Measurements from ENCODE around the gene TBCK.

DNA sequence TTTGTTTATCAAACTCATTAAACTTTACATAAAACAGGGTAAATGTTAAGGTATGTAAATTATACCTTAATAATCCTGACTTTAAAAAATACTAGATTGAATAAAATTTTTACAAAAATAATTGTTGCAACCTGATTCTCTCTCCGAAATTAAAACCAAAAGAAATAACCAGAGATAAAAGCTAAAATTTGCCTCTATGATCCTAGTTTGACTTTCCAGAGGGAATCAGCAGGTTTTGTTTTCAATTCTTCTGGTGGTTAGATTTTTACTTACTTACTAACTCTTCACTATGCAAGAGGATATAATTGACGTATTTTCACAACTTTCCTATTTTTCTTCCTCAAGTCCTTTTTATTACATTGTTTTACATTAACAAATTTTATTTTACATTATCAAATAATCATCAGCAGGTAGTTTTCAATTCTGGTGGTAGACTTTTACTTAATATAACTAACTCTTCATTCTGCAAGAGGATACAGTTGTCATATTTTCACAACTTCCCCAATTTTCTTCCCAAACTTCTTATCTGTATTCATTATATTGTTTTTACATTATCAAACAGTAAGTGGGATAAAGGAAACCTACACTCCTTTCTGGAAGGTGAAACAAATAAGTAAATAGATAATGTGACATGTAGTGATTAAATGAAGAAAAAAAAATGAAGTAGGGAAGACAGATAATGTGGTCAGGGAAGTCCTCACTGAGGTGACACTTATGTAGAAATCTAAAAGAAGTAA, 52.2 kb downstream of the TBCK start:
- TF ChIP-seq, protein P1, sequence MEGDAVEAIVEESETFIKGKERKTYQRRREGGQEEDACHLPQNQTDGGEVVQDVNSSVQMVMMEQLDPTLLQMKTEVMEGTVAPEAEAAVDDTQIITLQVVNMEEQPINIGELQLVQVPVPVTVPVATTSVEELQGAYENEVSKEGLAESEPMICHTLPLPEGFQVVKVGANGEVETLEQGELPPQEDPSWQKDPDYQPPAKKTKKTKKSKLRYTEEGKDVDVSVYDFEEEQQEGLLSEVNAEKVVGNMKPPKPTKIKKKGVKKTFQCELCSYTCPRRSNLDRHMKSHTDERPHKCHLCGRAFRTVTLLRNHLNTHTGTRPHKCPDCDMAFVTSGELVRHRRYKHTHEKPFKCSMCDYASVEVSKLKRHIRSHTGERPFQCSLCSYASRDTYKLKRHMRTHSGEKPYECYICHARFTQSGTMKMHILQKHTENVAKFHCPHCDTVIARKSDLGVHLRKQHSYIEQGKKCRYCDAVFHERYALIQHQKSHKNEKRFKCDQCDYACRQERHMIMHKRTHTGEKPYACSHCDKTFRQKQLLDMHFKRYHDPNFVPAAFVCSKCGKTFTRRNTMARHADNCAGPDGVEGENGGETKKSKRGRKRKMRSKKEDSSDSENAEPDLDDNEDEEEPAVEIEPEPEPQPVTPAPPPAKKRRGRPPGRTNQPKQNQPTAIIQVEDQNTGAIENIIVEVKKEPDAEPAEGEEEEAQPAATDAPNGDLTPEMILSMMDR (IDR thresholded peaks at IDR 0.05) = no peak
- TF ChIP-seq POLR2AphosphoS5 (IDR thresholded peaks at IDR 0.05) = no peak

Data from suprapubic skin (tissue), 3 donors.